H1 (cell line): Measurements from ENCODE around the gene ADSS1. TPM values are rescaled to one million over a fixed set of nuclear protein-coding genes. Genes with fewer than 3 reads are reported as not detected.

Experiments
- CTCF ChIA-PET: fragments of 300-600 bp; sonication (Branson Sonifier 250); formaldehyde crosslinking; loops from one replicate; lab custom pipeline; 2021; ENCODE audit not compliant: partially characterized antibody; lab: Charles Lee
- POLR2A ChIA-PET: fragments of 300-600 bp; sonication (Branson Sonifier 250); formaldehyde crosslinking; loops from one replicate; lab custom pipeline; 2021; ENCODE audit warnings: inconsistent platforms; ENCODE audit not compliant: partially characterized antibody; lab: Charles Lee
- DNase-seq, 2 experiments: peaks; one replicate each; pipeline versions ENCODE4 v3.0.0 to v3.0.0-alpha.2; 2010 to 2022; ENCODE audit warnings: low spot score in 2 of 2, low read depth in 1 of 2, mixed read lengths in 1 of 2
- FAIRE-seq: peaks from 2 replicates; lab custom pipeline; 2011; peaks lifted over from hg19 to GRCh38; lab: Jason Lieb, UNC
- H2AFZ ChIP-seq: 2 replicates; pipeline ENCODE4 v1.8.1; 2012; ENCODE audit warnings: low read length, inconsistent platforms
- H2AK5ac ChIP-seq: 2 replicates; pipeline ENCODE4 v1.6.1; 2013; ENCODE audit warnings: low read depth, low read length
- H2BK120ac ChIP-seq: replicated peaks from 2 replicates; pipeline ENCODE3; 2013; ENCODE audit warnings: low read depth, low read length, inconsistent platforms
- H2BK12ac ChIP-seq: 2 replicates; pipeline ENCODE4 v1.6.1; 2013; ENCODE audit warnings: low read depth, low read length
- H2BK15ac ChIP-seq: 2 replicates; pipeline ENCODE4 v1.6.1; 2013; ENCODE audit warnings: low read length
- H2BK20ac ChIP-seq: 2 replicates; pipeline ENCODE4 v1.6.1; 2013; ENCODE audit warnings: low read length
- H2BK5ac ChIP-seq: 2 replicates; pipeline ENCODE4 v1.6.1; 2013; ENCODE audit warnings: low read depth, low read length
- H3K14ac ChIP-seq: 2 replicates; pipeline ENCODE4 v1.6.1; 2013; ENCODE audit warnings: inconsistent platforms; ENCODE audit not compliant: insufficient read length
- H3K18ac ChIP-seq: 2 replicates; pipeline ENCODE4 v1.6.1; 2013; ENCODE audit warnings: low read length; ENCODE audit errors: extremely low read depth
- H3K23ac ChIP-seq: 2 replicates; pipeline ENCODE4 v1.6.1; 2013; ENCODE audit warnings: inconsistent platforms; ENCODE audit not compliant: insufficient read length
- H3K23me2 ChIP-seq: 2 replicates; pipeline ENCODE4 v1.6.1; 2013; ENCODE audit warnings: low read depth, low read length
- H3K27ac ChIP-seq: 2 replicates; pipeline ENCODE4 v1.6.1; 2011; ENCODE audit warnings: low read depth, low read length, inconsistent platforms
- H3K27me3 ChIP-seq, 4 experiments: replicated peaks in 1 of 4; 1 replicate in 1 of 4; 2 replicates in 3 of 4; pipeline versions ENCODE4 v1.6.1 to v1.8.1; 2011 to 2013; ENCODE audit warnings: low read length in 3 of 4, mild to moderate bottlenecking in 3 of 4, inconsistent platforms in 2 of 4, mixed read lengths in 2 of 4, moderate library complexity in 1 of 4; ENCODE audit not compliant: control insufficient read depth in 3 of 4, insufficient read depth in 3 of 4; ENCODE audit errors: extremely low read depth in 1 of 4
- H3K36me3 ChIP-seq, 4 experiments: 2 replicates each; pipeline versions ENCODE4 v1.6.1 to v1.8.1; 2011 to 2013; ENCODE audit warnings: mild to moderate bottlenecking in 4 of 4, low read length in 3 of 4, moderate library complexity in 2 of 4, control low read depth in 1 of 4, inconsistent platforms in 1 of 4; ENCODE audit not compliant: insufficient read depth in 4 of 4, control insufficient read depth in 2 of 4
- H3K4ac ChIP-seq: replicated peaks from 2 replicates; pipeline ENCODE3; 2013; ENCODE audit warnings: low read length, low read depth, mixed read lengths, inconsistent platforms; ENCODE audit not compliant: insufficient read length
- H3K4me1 ChIP-seq, 4 experiments: replicated peaks in 1 of 4; 1 replicate in 1 of 4; 2 replicates in 3 of 4; pipeline versions ENCODE4 v1.6.1 to v1.8.1; 2011 to 2013; ENCODE audit warnings: low read length in 3 of 4, inconsistent platforms in 2 of 4, mixed read lengths in 1 of 4; ENCODE audit not compliant: insufficient read depth in 4 of 4, control insufficient read depth in 3 of 4
- H3K4me2 ChIP-seq, 2 experiments: 2 replicates each; pipeline versions ENCODE4 v1.6.1 to v1.8.1; 2011 to 2013; ENCODE audit warnings: low read depth in 2 of 2, low read length in 2 of 2, control low read depth in 1 of 2, inconsistent platforms in 1 of 2, mild to moderate bottlenecking in 1 of 2; ENCODE audit not compliant: insufficient read depth in 1 of 2
- H3K4me3 ChIP-seq, 4 experiments: fragments of 200-600, 300-600 bp in 1 of 4; sonication (generic), shearing (Covaris generic), sonication (Bioruptor Twin) in 1 of 4; 2 replicates each; pipeline versions ENCODE4 v1.5.1 to v1.8.1; 2011 to 2016; ENCODE audit warnings: low read length in 4 of 4, low read depth in 3 of 4, control low read depth in 2 of 4, inconsistent platforms in 2 of 4, mild to moderate bottlenecking in 2 of 4, mixed read lengths in 1 of 4, moderate library complexity in 1 of 4; ENCODE audit not compliant: insufficient read depth in 2 of 4; ENCODE audit errors: extremely low read depth in 1 of 4
- H3K56ac ChIP-seq: replicated peaks from 2 replicates; pipeline ENCODE3; 2013; ENCODE audit warnings: low read depth, mild to moderate bottlenecking, mixed read lengths, low read length, inconsistent platforms; ENCODE audit not compliant: insufficient read length
- H3K79me1 ChIP-seq: 2 replicates; pipeline ENCODE4 v1.6.1; 2013; ENCODE audit warnings: low read depth, low read length, control low read depth
- H3K79me2 ChIP-seq, 2 experiments: 2 replicates each; pipeline versions ENCODE4 v1.6.1 to v1.8.1; 2012 to 2013; ENCODE audit warnings: low read length in 2 of 2, mild to moderate bottlenecking in 2 of 2, inconsistent platforms in 1 of 2; ENCODE audit not compliant: insufficient read depth in 2 of 2, control insufficient read depth in 1 of 2
- H3K9ac ChIP-seq, 4 experiments: replicated peaks in 1 of 4; 1 replicate in 1 of 4; 2 replicates in 3 of 4; pipeline versions ENCODE4 v1.6.1 to v1.8.1; 2011 to 2013; ENCODE audit warnings: low read depth in 3 of 4, low read length in 3 of 4, control low read depth in 2 of 4, mild to moderate bottlenecking in 2 of 4, moderate library complexity in 2 of 4, inconsistent platforms in 1 of 4; ENCODE audit errors: extremely low read depth in 1 of 4
- H3K9me3 ChIP-seq, 2 experiments: 2 replicates each; pipeline versions ENCODE4 v1.6.1 to v1.8.1; 2012 to 2013; ENCODE audit warnings: mild to moderate bottlenecking in 2 of 2, moderate library complexity in 2 of 2, control low read depth in 1 of 2, inconsistent platforms in 1 of 2, low read depth in 1 of 2, low read length in 1 of 2, mixed read lengths in 1 of 2; ENCODE audit not compliant: insufficient read depth in 2 of 2
- H4K20me1 ChIP-seq, 2 experiments: replicated peaks in 1 of 2; 2 replicates each; pipeline versions ENCODE3 to v1.8.1; 2011 to 2013; ENCODE audit warnings: inconsistent platforms in 2 of 2, low read length in 2 of 2, mild to moderate bottlenecking in 1 of 2; ENCODE audit not compliant: insufficient read depth in 2 of 2, control insufficient read depth in 1 of 2
- H4K5ac ChIP-seq: 2 replicates; pipeline ENCODE4 v1.6.1; 2013; ENCODE audit warnings: low read length, low read depth, mixed read lengths, inconsistent platforms; ENCODE audit not compliant: insufficient read length
- H4K8ac ChIP-seq: 2 replicates; pipeline ENCODE4 v1.8.0; 2013; ENCODE audit warnings: mild to moderate bottlenecking, moderate library complexity, low read length, inconsistent platforms; ENCODE audit not compliant: insufficient read depth; ENCODE audit errors: extremely low read depth
- H4K91ac ChIP-seq: replicated peaks from 2 replicates; pipeline ENCODE3; 2013; ENCODE audit warnings: low read length, mixed read lengths, inconsistent platforms; ENCODE audit not compliant: insufficient read length
- BRCA1 ChIP-seq: IDR thresholded peaks from 2 replicates; pipeline ENCODE4 v1.6.1; 2012; ENCODE audit warnings: low read depth, low read length, improper control_type of control experiment
- CHD2 ChIP-seq: IDR thresholded peaks from 2 replicates; pipeline ENCODE4 v1.6.1; 2012; ENCODE audit warnings: low read length, improper control_type of control experiment
- FOSL1 ChIP-seq: IDR thresholded peaks from 2 replicates; pipeline ENCODE4 v1.6.1; 2011; ENCODE audit warnings: mild to moderate bottlenecking, low read depth, low read length, moderate library complexity; ENCODE audit not compliant: insufficient read depth
- GABPA ChIP-seq: IDR thresholded peaks from 2 replicates; pipeline ENCODE4 v1.6.1; 2011; ENCODE audit warnings: mild to moderate bottlenecking, low read length, moderate library complexity, borderline replicate concordance; ENCODE audit not compliant: insufficient read depth
- GTF2F1 ChIP-seq: IDR thresholded peaks from 2 replicates; pipeline ENCODE4 v1.6.1; 2012; ENCODE audit warnings: low read depth, low read length, improper control_type of control experiment, borderline replicate concordance
- POU5F1 ChIP-seq: IDR thresholded peaks from 2 replicates; pipeline ENCODE4 v1.6.1; 2011; ENCODE audit warnings: low read depth, mild to moderate bottlenecking, low read length, moderate library complexity
- RBBP5 ChIP-seq: IDR thresholded peaks from 2 replicates; pipeline ENCODE4 v1.7.1; 2012; ENCODE audit warnings: low read depth, mild to moderate bottlenecking, inconsistent platforms, low read length, moderate library complexity, borderline replicate concordance
- RFX5 ChIP-seq: IDR thresholded peaks from 2 replicates; pipeline ENCODE4 v1.6.1; 2011; ENCODE audit warnings: low read depth, low read length, improper control_type of control experiment, borderline replicate concordance
- RNF2 ChIP-seq: fragments of 200-900, 300-1000 bp; sonication (generic); IDR thresholded peaks from 2 replicates; pipeline ENCODE4 v1.7.1; 2016; ENCODE audit warnings: borderline replicate concordance, low read depth, mild to moderate bottlenecking, antibody characterized with exemption, low read length; ENCODE audit not compliant: poor library complexity, severe bottlenecking; ENCODE audit errors: missing control alignments
- SAP30 ChIP-seq: fragments of 300-600 bp; sonication (generic); IDR thresholded peaks from 2 replicates; pipeline ENCODE4 v1.7.1; 2012; ENCODE audit warnings: low read length, moderate library complexity, mild to moderate bottlenecking, inconsistent platforms; ENCODE audit not compliant: insufficient read depth, insufficient replicate concordance
- SIN3A ChIP-seq, 2 experiments: IDR thresholded peaks in 1 of 2; conservative IDR thresholded peaks in 1 of 2; 2 replicates each; pipeline ENCODE4 v1.6.1; 2011 to 2012; ENCODE audit warnings: low read length in 2 of 2, improper control_type of control experiment in 1 of 2, low read depth in 1 of 2, mild to moderate bottlenecking in 1 of 2
- WGBS, 2 experiments: shearing (Covaris generic) in 1 of 2; methylation state at CpG; one replicate each; pipeline versions ENCODE4 v1.1.6 to v1.1.7; 2013 to 2015; ENCODE audit warnings: low lambda C conversion rate in 2 of 2, mixed read lengths in 2 of 2, inconsistent platforms in 1 of 2, low coverage in 1 of 2, missing lambda C conversion rate in 1 of 2; ENCODE audit not compliant: insufficient replicate concordance in 2 of 2, insufficient coverage in 1 of 2, insufficient read length in 1 of 2; ENCODE audit errors: extremely low coverage in 1 of 2, missing lambda C conversion rate in 1 of 2; 5-methylcytosine and 5-hydroxymethylcytosine counted together
- polyA plus RNA-seq, 7 experiments: library from polyadenylated mRNA; depleted of rRNA in 3 of 7; stranded (reverse) in 5 of 7; unstranded in 2 of 7; fragments of >200 nt in 5 of 7; fragments of 200-250 nt in 2 of 7; gene quantifications; 1 replicate in 5 of 7; 2 replicates in 1 of 7; 4 replicates in 1 of 7; pipeline versions ENCODE4 v1.2.1 to v1.2.3, GENCODE V29; 2011 to 2013; ENCODE audit warnings: missing spikeins in 2 of 7, mixed read lengths in 2 of 7
- total RNA-seq: library from RNA; stranded (reverse); fragmentation: NEBNext Ultra II Directional; extraction: Animal tissue kit (Norgen Biotek cat#: 25700); gene quantifications from 2 replicates; pipeline ENCODE4 v1.2.1, GENCODE V29; 2021

Gene ADSS1
- total and polyA plus RNA-seq, 2 of the 8 experiments (the other 6 are each of a cell fraction or from before 2014, with no cell fraction given) = 7.1 to 7.9 TPM

GRCh38 chr14:104776481-104776880 is 52.5 kb downstream of the ADSS1 start:
- no peaks in the 10 kb centered on the region for H3K79me2 ChIP-seq
- H2AFZ ChIP-seq = no peak overlapping the region
- H3K56ac ChIP-seq = no peak overlapping the region
- H2BK12ac ChIP-seq = no peak overlapping the region
- H4K8ac ChIP-seq = peak overlapping the region; percentile 51; the same call in 1 of the 2 replicates
- no peak overlapping the region for H3K18ac ChIP-seq
- H3K4ac ChIP-seq = no peak overlapping the region
- no peak overlapping the region for H3K23ac ChIP-seq
- no peak overlapping the region for H3K4me3 ChIP-seq
- FAIRE-seq (no peak), DNase-seq (no peak)
- no peak overlapping the region for H2BK20ac ChIP-seq
- H3K27me3 ChIP-seq = no peaks in the 10 kb centered on the region
- peaks cover 0 to 22% (median 7%) of the 10 kb centered on the region in 4 experiments; a peak in 6 of 8 replicates for H3K36me3 ChIP-seq
- H2BK15ac ChIP-seq = no peak overlapping the region
- H3K27ac ChIP-seq = no peak overlapping the region
- H3K14ac ChIP-seq = no peak overlapping the region
- H3K23me2 ChIP-seq = no peaks in the 10 kb centered on the region
- H3K9me3 ChIP-seq = peaks cover 5 to 10% of the 10 kb centered on the region in 2 experiments; a peak in 2 of 4 replicates
- H4K20me1 ChIP-seq = peaks cover 8 to 22% of the 10 kb centered on the region in 2 experiments
- ChIA-PET CTCF (interaction anchor here (1.7 kb wide), 1 partner anchor 16 kb away, joined by 5 read pairs; no protein-coding TSS in a partner anchor), POLR2A (interaction anchor here (0.9 to 1.2 kb wide), 2 partner anchors 10 to 18 kb away, joined by 3 to 4 read pairs; no protein-coding TSS in a partner anchor)
- H2BK120ac ChIP-seq = no peak overlapping the region
- no peak overlapping the region for H4K91ac ChIP-seq
- H2BK5ac ChIP-seq = no peak overlapping the region
- H3K4me1 ChIP-seq = no peaks in the 10 kb centered on the region
- H3K79me1 ChIP-seq = no peaks in the 10 kb centered on the region
- H4K5ac ChIP-seq = no peak overlapping the region
- H2AK5ac ChIP-seq = no peak overlapping the region
- no peak overlapping the region for H3K4me2 ChIP-seq
- H3K9ac ChIP-seq = no peak overlapping the region
- 88% methylated on average over 10 of the region's 15 CpGs; no CpG with 5 or more reads in 1 of the 2 experiments for WGBS, 2 experiments
- TF ChIP-seq POU5F1 (no peak), GTF2F1 (no peak), FOSL1 (no peak), BRCA1 (no peak), RFX5 (no peak), RBBP5 (no peak), CHD2 (no peak), GABPA (no peak), RNF2 (no peak), SAP30 (no peak), SIN3A (conservative IDR thresholded peaks at IDR 0.05 in 1 of 2, IDR thresholded peaks at IDR 0.05 in 1 of 2; ENCODE audit: low read depth in 1 of 2, low read length in 2 of 2) (no peak)
